NAMALWA (cell line): ENCODE measurements around the gene SPACA7.

Source experiments
- DNase-seq: peaks from one replicate; pipeline ENCODE4 v3.0.0-alpha.2; 2015; ENCODE audit warnings: low spot score

Gene SPACA7

DNA sequence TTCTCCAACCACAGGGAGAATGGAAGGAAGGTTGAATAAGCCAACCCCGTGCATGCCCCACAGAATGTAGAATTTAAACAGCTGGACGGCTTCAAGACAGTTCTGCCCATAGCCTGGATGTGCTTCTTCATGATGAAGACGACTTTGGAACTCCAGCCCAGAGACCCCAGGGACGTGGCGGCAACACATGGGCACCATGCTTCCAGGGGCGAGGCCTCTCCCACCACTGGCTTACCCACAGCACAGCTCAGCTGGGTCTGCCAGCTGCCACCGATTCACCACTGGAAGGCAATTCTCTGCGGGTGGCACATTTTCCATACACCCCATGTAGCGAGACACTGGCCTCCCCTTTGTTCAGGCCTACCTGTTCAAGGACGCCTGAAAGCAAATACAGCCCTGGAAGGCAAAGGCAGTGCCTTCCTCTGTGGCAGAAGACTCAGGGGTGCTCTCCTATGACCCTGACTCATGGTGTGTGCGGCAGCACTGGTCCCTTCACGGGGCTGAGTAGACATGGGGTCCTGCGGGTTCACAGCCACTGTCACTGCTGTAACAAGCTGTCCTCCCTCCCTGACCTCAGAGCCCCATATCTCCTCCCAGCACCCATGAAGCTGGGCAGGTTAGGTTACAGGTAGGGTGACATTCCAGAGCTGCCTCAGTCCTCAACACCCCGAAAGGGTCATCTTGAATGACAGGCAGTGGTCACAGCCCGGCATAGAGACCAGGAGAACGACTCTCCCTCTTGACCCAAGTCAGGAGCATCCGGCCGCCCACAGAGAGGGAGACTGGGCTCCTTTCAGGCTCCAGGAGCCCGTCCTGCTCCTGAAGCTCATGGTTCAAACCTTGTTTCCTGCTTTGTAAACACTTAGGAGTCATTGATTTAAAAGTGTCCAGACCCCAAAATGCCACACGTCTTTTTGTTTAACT lies 72.7 kb downstream of the SPACA7 start:
- no peak for DNase-seq

DNA sequence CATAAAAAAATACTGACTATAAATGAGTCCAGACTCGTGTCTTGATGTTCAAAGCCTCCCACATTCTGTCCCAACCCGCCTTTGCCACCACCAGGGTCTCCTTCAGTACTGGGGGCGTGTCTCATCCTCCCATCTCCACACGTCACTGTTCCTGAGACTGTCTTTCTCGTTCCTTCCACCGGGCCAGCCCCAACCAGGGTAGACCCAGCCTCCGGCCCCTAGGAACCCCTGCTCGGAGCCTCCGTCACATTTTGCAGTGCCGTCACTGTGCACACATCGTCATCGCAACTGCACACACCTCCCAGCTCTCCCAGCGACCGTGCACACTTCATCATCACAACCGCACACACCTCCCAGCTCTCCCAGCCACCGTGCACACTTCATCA lies 73.4 kb downstream of the SPACA7 start:
- no peak for DNase-seq

DNA sequence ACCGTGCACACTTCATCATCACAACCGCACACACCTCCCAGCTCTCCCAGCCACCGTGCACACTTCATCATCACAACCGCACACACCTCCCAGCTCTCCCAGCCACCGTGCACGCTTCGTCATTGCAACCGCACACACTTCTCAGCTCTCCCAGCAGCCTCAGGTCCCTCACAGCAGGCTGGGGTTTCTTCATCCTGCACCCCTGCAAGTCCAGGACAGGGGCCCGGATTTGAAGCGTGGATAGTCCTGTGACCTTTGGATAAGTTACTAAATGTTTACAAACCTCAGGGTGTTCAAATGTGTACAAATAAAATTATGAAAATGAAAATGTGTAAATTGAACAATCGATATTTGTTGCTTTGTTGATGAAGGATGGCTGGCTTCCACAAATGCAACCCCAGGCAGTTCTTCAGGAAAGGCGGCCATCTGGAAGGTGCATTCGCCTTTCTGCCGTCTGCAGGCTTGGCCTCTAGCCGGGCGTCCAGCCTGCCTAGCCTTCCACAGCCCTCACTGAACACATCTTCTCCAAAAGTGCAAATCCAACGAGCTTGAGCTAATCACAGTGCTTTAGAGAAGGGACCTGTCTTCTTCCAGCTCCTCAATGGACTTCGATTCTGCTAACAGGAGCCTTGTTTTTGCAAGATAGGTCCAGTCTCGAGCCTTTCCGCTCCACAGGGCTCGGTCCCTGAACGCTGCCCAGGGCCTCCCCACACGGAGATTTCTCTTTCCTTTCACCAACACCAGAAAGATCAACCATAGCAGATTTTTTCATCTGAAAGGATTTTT lies 74.2 kb downstream of the SPACA7 start:
- DNase-seq = no peak

DNA sequence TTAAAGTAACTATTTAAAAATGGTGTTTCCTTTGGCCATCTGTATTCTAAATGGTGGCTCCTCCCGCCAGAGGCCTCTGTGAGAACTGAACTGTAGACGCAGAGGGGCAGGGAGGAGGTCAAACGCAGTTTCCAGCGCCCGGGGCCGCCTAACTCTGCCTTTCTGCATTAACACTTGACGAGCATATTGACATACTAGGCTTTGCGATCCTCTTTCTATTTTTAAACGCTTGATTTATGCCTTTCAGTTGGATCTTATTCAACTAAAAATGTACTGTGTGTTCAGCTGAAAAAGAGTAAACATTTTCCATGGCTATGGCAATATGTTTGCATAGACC lies 74.7 kb downstream of the SPACA7 start:
- DNase-seq = no peak

DNA sequence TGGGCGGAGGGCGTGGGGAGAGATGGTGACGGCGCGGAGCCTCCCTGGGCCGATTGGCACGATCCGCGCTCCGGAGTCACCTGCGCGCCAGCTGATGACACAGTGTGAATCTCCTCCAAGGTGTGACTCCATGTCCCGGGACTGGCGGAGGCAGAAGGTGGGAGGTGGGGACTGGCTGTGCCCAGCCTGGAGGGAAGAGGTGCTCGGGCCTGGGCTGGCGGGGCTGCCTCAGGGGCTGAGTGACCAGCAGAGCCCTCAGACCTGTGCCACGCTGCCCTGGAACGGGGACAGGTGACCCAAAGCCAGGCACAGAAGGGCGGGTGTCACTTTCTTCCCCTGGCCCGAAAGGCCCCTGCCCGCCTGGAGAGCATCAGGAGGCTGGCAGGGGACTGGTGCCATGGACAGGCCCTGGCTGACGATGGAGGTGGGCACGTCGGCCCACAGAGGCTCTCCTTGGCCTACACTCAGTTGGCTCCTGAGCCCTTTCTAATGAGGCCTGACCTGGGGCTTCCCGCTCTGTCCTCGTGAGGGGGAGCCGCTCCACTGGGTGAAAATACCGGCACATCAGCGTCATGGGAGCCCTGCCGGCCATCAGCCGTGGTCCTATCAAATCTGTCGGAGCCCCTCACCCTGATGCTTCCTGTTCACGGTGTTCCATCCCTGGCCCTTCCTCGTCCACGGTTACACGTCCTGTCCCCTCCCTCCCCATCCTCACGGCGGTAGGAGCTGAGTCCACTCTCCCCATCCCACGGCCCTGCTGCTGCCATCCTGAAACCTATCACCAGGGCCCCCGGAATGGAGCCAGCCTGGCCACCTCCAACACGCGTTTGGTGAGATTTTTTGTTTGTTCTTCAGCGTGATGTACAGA lies 75.6 kb downstream of the SPACA7 start:
- DNase-seq = no peak

DNA sequence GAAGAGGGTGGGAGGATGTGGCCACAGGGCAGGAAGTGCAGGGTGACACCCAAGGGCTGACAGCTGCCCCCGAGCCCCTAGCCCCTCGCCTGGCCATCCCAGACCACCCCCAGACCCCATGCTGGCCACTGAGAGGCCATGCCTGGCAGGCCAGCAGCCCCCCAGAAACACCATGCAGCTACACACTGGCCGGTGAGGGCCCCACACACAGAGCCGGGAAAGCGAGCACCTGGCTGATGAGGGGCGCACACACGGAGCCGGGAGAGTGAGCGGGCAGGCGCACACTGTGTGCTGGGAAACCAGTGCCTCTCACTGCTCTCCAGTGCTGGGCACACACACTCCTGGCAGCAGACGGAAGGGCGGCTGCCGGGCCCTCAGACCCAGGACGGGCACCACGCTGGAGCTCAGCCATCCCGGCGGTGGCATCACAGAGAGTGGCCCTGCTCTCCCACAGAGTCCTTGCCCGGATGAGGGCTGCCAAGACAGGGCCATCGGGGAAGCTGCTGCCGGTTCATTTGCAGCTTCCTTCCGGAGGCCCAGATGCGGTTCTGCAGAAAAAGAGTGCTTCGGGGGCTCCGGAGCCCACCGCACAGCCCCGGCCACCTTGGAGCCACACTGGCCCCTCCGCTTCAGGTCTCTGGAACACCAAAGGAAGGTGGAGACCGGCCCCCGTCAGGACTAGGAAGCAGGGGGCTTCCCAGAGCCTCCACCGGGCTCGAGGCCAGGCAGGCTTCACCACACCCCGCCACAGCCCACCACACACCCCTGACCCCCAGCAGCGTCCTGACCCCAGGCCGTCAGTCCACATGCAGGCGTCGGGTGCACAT lies 76.4 kb downstream of the SPACA7 start:
- no peak for DNase-seq

DNA sequence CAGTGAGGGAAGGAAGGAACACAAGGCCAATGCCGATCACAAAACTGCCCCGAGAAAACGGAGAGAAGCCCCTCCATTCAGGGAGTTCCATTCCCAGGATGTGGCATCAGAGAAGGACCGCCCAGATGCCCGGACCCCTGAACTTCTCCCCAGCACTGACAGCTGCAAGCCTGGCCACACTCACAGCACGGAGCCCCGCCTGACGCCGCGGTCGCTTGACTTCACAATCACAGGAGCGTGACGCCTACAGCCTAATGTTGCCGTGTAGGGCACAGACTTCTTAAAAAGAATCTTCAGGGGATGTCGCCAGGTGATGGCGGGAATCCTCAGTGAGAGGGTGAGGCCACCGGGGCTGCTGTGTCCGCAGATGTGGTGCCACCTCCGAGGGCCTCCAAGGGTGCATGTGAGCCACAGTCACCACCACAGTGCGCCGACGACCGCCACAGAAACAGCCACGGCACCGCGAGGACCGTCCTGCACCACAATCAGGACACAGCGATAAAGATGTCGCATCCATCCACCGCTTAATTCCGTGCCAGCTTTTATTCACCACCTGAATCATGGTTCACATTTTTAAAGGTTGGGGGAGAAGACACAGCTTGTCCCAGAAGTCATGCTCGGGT lies 77.2 kb downstream of the SPACA7 start:
- no peak for DNase-seq

DNA sequence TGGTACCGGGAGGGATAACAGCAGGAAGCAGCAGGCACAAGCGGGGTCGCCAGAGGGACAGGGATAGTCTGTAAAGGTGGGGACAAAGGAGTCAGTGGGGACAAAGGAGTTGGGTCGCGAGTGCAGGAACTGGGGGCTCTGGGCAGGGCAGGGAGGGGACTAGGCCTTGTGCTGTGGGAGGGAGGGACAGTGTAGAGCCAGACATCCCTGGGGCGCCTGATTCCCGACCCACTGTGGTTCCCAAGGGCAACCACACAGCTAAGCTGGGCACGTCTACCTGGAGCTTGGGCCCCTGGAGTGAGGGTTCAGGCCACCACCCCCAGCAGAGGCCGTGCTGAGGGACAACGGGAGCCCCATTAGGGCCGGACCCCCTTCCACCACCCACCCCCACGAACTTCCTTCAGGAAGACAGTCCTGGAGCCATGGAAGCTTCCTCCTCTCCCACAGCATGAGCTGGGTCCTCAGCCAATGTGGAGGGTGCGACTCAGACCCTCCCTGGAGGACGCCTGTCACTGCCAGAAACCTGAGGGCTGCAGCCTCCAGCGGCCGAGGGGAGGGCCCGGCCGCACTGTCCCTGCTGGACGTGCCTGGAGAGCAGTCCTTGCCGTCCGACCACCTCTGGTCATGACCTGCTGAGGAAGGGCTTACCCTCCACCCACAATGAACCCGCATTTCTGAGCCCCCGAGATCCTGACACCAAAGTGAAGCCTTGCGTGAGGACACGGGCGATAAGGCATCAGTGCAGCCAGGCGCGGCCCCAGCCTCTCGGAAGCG lies 77.9 kb downstream of the SPACA7 start:
- no peak for DNase-seq

DNA sequence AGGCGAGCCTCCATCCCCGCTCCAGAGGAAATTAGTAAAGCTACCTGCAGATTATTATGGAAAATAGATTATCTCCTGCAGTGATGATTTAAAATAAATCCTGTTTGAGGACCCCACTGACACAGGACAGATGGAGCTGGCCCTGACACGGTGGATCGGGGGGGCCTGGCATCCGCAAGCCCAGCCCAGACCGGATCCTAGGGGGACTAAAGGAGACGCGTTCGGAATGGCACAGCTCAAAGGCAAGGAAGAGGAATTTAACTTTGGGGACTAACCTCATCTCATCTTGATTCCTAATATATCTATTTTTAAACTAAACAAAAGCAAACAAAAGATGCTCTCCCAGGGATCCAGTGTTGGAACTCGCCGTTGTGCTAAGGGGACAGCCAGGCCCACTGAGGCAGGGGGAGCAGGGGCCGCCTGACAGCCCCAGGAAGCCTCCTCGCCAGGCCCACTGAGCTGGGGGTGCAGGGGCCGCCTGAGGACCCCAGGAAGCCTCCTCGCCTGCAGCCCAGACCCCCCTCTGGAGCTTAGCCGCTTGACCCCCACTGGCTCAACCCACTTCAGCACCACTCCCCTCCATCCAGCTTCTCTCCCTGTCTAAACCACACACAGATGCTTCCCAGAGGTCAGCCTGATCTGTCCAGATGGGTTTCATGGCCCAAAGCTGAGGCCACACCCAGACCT lies 78.6 kb downstream of the SPACA7 start:
- no peak for DNase-seq

DNA sequence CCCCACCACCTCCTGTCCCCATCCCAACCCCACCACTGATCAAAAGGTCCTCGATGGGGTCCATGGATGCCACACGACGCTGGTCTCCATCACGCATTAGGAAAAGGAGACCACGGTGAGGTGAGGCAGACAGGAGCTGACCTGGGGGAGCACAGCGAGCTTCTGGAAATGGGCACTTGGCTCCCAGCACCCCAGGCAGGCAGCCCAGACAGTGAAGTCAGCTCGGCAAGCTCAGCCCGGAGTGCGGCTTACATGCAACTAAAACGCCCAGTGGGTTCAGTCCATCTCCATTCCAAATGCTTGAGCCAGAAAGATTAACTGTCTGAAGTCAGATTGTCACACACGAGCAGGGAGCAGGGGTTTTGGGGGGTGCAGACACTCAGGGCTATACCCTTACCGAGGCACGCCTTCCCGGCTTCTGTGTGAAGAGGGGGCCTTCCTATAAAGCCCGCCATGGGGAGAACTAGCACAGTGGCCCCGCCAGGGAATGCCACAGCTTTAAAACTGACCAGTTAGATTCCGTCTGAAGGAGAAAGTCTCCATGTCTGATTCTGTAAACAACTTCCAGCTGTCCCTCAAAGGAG lies 79.4 kb downstream of the SPACA7 start:
- no peak for DNase-seq

DNA sequence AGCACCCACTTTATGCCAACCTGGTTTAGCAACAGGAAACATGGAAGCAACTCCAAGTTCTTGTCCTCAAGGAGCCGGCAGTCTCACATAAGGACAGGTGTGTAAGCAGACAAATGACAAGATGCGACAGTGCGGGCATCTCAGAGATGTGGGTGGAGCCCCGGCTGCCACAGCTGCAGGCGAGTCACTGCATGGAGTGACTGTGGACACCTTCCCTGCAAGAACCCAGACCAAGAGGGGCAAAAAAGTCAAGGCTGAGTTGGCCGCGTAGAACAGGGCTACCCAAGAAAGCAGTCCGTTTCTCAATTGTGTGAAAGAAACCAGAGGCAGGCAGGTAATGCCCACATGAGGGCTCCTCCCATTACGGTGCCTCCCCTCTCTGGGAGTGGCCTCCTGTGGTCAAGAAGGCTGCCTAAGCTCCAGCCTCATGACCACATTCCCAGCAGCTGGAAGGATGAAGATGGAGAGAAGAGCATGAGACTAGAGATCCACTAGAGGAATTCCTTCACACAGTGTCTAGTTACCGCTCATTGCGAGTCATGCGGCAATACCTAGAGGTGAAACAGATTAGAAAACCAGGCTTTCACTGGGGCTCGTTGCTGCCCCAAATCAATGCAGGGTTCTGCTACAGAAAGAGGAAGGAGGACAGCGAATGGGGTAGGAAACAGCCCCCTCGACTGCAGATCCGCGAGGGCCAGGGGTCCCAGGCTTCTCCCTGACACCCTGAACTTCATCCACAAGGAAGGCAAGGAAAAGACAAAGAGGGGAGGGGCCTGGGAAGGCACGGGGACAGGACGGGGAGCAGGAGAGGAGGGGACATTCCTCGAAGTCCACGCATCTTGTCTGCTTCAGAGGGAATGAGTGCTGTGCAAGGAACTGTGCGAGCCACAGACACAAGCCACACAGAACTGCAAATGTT lies 80.2 kb downstream of the SPACA7 start:
- DNase-seq = no peak

DNA sequence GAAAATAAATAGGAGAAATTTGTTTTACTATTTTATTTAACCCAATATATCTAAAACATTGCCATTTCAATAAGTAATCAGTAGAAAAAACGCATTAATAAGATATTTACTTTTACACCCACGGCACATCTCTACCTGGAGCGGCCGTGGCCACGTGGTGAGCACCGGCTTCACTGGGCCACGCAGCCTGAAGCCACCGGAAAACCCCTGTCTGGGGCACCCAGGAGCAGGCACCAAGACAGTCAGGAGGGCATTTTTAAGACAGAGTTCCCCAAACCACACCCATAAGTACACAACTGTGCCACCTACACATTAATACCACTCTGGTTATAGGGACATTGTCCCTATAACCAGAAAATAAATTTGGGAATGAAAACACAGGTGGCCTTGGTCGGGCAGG lies 80.9 kb downstream of the SPACA7 start:
- no peak for DNase-seq

DNA sequence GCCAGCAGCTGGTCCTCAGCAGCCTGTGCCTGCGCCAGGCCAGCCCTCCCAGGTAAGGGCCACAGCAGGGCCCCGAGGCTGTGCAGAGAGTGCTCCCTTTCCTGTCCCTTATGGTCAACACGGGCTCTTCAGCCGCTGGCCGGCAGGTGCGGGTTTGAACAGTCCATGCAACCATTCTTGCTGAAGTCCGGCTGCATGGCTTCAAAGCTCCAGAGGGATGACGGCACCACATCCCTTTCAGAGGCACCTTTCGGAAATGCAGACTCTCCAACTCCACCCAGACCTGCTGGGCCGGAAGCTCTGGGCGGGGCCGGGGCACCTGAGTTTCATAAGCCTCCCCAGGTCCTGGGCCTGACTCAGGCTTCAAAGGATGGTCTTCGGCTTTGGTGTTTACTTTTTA lies 81.3 kb downstream of the SPACA7 start:
- no peak for DNase-seq

DNA sequence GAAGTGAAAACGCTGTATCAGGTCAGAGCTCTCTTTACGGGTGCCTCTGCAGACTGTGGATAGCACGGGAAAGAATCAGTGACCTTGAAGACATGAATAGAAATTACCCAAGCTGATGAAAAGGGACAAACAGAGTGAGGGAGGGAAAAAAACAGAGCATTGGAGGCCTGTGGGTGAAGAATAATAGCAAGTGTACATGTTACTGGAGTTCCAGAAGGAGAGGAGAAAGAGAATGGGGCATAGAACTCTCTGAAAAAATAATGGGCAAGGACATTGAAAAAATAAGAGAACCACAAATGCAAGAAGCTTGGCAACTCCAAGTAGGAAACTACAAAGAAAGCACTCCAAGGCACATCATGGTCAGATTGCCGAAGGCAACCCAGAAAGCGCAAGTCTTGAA lies 86.3 kb downstream of the SPACA7 start:
- DNase-seq = no peak

DNA sequence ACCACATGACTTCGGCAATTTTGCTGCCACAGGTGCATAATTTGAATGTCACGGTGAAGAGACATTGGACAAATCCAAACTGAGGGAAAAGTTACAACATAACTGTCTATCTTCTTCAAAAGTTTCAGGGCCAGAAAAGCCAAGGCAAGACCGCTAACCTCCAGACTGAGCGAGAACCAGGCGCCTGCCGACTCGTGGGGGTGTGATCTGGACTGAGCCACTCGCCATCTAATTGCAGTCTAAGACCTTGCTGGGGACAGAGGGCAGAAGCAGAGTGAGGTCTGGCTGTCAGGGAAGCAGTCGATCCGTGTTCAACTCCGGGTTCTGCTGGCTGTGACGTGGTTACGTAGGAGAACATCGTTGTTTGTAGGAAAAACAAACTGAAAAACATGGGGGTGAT lies 88.6 kb downstream of the SPACA7 start:
- DNase-seq = no peak

DNA sequence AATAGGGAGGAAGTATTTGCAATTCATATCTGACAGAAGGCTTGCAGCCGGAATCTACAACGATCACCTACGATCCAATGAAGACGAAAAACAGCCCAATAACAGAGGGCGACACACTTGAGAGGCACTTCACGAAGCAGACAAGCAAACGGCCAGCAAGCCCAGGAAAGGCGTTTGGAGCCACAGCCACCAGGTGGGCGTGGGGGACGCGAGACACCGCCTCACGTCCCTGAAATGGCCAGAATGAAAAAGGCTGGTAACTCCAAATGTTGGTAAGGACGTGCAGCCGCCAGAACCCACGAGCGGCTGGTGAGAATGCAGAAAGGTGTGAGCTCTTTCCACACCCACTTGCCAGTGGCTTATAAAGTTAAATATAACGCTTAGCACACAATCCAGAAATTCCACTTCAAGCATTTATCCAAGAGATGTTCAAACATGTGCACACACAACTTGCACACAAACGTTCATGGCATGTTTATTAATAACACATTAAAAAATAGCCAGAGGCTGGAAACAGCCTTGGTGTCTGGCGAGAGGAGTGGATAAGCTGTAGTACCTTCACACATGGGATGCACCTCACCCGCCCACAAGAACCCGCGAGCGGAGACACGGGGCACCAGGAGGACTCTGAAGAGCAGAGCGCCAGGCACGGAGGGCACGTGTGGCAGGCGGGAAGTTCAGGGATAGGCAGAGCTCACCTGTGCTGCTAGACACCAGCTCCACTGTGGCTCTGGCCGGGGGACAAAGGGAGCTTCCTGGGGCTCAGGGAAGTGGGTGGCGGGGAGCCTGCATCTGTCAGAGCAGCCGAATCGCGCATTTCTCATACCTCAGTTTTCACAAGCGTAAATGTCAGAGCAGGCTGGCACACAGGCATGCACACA lies 89.3 kb downstream of the SPACA7 start:
- no peak for DNase-seq
